WI38 (cell line): Measurements from ENCODE around the gene SYNM.

ENCODE experiments used
- H3K4me3 ChIP-seq: 2 replicates; pipeline ENCODE4 v1.5.1; 2011; ENCODE audit warnings: low read depth, mild to moderate bottlenecking, control low read depth, low read length
- CTCF ChIP-seq: IDR thresholded peaks from 2 replicates; pipeline ENCODE4 v1.5.1; 2012; ENCODE audit warnings: low read depth, mild to moderate bottlenecking, control low read depth, low read length

Gene SYNM

DNA sequence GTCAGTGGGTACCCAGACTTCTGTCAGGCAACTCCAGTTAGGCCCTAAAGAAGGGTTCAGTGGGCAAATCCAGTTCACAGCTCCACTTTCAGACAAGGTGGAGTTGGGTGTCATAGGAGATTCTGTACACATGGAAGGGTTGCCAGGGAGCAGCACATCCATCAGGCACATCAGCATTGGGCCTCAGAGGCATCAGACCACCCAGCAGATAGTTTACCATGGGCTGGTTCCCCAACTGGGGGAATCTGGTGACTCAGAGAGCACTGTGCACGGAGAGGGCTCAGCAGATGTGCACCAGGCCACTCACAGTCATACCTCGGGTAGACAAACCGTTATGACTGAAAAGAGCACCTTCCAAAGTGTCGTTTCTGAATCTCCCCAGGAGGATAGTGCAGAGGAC, 27.2 kb downstream of the SYNM start:
- no peak for TF ChIP-seq CTCF
- H3K4me3 ChIP-seq: no peak overlapping the region

- no peak overlapping the region for H3K4me3 ChIP-seq
- TF ChIP-seq CTCF: no peak
Measured at GRCh38 chr15:99132634-99133287, 27.9 kb downstream of the SYNM start.

DNA sequence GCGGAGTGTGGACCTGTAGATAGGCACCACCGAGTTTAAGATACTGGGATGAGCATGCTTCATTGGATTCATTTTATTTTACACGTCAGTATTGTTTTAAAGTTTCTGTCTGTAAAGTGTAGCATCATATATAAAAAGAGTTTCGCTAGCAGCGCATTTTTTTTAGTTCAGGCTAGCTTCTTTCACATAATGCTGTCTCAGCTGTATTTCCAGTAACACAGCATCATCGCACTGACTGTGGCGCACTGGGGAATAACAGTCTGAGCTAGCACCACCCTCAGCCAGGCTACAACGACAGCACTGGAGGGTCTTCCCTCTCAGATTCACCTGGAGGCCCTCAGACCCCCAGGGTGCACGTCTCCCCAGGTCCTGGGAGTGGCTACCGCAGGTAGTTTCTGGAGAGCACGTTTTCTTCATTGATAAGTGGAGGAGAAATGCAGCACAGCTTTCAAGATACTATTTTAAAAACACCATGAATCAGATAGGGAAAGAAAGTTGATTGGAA, 29.5 kb downstream of the SYNM start:
- no peak for TF ChIP-seq CTCF
- H3K4me3 ChIP-seq: no peak overlapping the region

GRCh38 chr15:99135194-99135593, 30.3 kb downstream of the SYNM start:
- no peak for TF ChIP-seq CTCF
- H3K4me3 ChIP-seq: no peak overlapping the region

DNA sequence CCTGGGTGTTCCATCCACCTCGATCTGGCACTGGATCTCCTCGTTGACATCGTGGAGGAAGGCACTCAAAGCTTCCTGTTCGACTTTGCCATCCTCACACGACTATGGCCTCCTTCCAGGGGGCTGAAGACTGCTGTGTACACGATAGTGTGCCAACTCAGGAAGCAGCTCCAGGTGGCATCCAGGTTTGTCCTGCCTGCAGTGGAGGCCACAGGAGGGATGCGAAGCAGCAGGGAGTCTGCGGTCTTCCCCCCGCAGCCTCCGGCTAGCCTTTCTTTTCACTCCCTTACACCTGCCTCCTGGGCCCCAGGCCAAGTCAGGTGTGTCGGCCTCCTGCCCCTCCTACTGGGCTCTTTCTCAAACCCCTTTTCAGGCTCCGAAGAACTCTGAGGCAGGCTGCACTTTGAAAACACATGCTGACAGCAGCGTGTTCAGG, 32.2 kb downstream of the SYNM start:
- TF ChIP-seq CTCF: no peak

DNA sequence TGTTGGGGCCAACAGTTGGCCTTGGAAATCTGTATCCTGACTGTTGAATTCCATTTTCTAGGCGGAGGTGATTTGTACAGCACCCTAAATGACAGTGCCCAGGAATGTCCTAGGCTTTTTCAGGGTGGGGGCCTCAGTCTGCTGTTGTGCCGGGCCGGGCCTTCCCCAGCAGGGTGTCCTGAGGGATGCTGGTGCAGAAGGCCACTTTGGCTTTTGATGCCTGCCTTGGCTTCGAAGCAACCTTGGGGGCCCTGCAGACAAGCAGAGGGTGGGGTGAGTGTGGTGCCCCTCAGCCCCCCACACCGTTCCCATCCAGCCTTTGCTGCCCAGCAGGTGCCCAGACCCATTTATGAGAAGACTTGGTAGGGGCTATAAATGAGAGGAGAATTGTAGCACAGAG, 33.0 kb downstream of the SYNM start:
- no peak for TF ChIP-seq CTCF
- no peak overlapping the region for H3K4me3 ChIP-seq

More for the DNA sequence above, 32.2 kb downstream of the SYNM start:
- no peak overlapping the region for H3K4me3 ChIP-seq

GRCh38 chr15:99138491-99138982, 33.7 kb downstream of the SYNM start:
- no peak overlapping the region for H3K4me3 ChIP-seq
- no peak for TF ChIP-seq CTCF
